Measurements from ENCODE around the gene CD274. TPM values are rescaled to one million over a fixed set of nuclear protein-coding genes. Genes with fewer than 3 reads are reported as not detected.
A peak's percentile ranks its signal among the peaks of the same experiment; 100 is the strongest.
"Not testable (repeated sequence)": the region's sequence is repeated elsewhere in the genome, so short reads cannot be mapped to it uniquely, and the experiment has no call there.

The CD274 gene
- total RNA-seq, 1 experiment from 2014 or later = 5.5 TPM

DNA sequence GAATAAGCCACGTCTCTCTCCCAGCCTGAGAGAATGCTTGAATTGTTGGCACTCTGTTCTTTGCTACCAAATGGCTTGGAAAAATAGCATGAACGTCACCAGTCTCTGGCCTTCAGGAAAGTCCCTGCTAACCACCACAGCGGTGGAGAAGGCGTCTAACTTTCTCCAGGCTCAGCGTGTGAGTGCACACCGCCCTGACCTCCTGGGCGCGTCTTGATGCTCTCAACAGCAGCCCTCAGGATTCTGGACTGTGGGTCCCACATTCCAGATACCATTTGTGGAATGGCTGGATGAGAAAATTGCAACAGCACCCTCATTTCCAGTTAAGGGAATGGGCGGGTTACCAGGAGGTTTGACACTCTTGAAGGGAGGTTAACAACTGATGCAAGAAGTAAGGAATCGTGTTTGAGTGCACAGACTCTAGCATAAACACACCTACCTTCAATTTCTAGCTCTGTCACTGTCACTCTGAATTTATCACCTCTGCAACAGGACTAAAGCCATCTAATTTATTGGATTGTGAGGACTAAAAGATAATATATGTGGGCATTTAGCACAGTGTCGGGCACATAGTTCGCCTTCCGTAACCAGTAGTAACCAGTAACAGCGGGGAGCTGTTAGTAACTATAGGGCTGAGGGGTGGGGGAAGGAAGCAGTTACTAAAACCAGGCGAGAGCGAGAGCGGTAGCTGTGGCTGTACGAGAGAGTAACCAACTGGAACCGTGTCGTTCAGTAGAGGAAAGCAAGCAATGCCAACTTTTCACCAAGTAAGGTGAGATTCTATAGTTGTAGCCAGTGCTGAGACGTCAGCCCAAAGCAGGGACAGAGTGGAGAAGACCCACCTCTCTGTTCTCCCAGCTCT lies 11.8 kb upstream of the CD274 start:
- no peak for DNase-seq (ENCODE audit: low read depth)

DNA sequence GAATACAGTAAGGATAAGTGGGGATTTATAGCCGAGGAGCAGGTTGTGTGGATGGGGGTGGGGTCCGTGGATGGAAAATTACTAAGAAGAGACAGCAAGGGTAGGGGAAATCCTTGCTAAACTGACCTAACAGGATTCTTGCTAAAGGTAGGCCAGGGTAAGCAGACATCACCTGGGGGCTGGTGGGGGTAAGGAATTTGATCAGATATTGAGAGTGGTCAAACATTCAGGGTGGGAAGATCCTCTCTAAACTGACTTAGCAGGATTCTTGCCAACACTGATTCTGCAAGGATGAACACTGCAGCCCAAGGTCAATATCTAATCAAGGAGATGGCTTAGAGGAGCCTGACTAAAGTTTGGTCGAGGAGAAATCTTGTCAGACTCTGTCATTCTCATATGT lies 9.9 kb upstream of the CD274 start:
- no peak for DNase-seq (ENCODE audit: low read depth)

DNA sequence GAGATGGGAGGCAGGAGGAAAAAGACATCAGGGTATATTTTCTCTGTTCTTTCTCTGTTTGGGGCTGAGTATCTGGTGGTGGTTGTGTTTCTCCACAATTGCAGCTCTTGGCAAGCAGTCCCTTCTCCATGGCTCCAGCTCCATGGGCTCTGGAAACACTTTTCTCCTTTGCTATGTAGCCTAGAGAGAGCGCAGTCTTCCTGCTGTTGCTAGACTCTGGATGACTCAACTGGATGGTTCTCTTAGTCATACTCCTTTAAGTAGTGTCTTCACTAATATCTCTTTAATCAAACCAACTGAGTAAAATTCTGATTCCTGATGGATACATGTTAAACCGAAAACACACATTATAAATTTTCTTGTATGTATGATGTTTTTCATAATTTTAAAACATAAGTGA lies 9.3 kb upstream of the CD274 start:
- peak; percentile 58 for DNase-seq (ENCODE audit: low read depth)

GRCh38 chr9:5442400-5443011 lies 7.8 kb upstream of the CD274 start:
- peak; percentile 63 for DNase-seq (ENCODE audit: low read depth)

DNA sequence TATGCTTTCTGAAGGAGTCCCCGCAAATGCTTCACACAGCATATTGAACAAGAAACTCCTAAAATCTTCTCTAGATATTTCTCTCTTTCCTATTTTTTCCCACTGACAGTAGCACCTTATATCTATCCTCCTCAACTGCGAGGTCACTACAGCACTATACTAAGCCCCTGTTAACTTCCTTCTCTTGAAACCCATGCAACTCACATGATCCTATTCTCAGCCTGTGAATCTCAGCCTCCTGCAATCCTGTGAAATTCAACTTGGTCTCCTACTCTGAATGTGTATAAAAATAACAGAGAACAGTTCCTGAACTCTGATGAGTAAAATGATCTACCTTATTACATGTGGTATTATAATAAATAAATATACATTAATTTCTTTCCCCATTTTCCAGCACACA lies 6.5 kb upstream of the CD274 start:
- no peak for DNase-seq (ENCODE audit: low read depth)

- DNase-seq (ENCODE audit: low read depth) = not testable (repeated sequence)
Measured at GRCh38 chr9:5445096-5445495, 5.2 kb upstream of the CD274 start.

- no peak for DNase-seq (ENCODE audit: low read depth)
Measured at GRCh38 chr9:5445886-5446285, 4.5 kb upstream of the CD274 start.

DNA sequence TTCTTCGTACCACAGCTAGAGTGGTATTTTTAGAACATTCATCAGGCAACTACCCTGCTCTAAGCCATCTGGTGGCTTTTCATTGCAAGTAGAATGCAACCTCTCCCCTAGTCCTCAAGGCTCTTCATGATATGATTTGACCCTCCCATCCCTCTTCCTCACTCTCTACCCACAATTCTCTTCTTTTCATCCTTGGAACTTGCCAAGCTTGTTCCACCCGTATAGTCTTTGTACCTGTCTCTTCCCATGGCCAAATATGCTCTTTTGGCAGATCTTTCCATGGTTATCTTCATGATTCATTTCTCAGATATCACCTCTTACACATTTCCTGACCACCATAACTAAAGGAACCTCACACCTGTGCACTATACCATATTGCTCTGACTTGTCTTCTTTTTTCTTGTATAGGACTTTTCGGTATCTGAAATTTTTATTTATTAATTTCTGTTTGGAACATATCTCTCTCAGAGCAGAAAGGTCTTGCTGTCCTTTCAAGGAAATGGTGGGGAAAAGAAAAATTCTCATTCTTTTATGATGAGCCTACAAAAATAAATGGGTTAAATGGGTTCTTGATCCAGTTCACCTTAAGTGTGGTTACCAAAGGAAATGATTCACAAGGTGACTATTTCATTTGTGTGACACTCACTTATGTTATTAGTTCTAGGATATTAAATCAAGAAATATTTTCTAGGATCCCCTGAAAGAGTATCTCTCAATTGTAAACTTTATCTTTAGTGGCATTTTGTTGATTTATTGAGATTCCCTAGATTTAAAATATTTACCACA lies 3.7 kb upstream of the CD274 start:
- peak; percentile 46 for DNase-seq (ENCODE audit: low read depth)

- DNase-seq (ENCODE audit: low read depth) = no peak
Measured at GRCh38 chr9:5447337-5447736, 3.0 kb upstream of the CD274 start.

- no peak for DNase-seq (ENCODE audit: low read depth)
Measured at GRCh38 chr9:5448016-5448415, 2.3 kb upstream of the CD274 start.

GRCh38 chr9:5448461-5449435 lies 1.6 kb upstream of the CD274 start:
- no peak for DNase-seq (ENCODE audit: low read depth)

DNA sequence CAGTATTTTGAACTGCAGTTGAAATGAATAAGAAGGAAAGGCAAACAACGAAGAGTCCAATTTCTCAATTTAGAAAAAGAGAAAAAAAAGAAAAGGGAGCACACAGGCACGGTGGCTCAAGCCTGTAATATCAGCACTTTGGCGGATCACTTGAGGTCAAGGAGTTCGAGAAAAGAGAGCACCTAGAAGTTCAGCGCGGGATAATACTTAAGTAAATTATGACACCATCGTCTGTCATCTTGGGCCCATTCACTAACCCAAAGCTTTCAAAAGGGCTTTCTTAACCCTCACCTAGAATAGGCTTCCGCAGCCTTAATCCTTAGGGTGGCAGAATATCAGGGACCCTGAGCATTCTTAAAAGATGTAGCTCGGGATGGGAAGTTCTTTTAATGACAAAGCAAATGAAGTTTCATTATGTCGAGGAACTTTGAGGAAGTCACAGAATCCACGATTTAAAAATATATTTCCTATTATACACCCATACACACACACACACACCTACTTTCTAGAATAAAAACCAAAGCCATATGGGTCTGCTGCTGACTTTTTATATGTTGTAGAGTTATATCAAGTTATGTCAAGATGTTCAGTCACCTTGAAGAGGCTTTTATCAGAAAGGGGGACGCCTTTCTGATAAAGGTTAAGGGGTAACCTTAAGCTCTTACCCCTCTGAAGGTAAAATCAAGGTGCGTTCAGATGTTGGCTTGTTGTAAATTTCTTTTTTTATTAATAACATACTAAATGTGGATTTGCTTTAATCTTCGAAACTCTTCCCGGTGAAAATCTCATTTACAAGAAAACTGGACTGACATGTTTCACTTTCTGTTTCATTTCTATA lies 602 bp upstream of the CD274 start:
- DNase-seq (ENCODE audit: low read depth) = no peak

DNA sequence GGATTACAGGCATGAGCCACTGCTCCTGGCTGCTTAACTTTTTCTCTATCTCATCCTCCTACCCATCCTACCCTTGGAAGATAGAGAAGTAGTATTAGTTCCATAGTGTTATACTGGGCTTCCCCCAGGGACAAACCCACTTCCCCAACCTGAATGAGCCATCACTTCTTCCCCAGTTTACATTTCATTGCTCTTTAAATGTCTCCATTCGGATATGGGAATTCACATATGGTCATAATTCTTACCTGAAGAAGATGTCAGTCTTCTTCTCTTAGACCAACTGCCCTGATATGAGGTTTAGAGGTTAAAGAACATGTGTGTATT lies 1.9 kb downstream of the CD274 start:
- DNase-seq (ENCODE audit: low read depth) = no peak

DNA sequence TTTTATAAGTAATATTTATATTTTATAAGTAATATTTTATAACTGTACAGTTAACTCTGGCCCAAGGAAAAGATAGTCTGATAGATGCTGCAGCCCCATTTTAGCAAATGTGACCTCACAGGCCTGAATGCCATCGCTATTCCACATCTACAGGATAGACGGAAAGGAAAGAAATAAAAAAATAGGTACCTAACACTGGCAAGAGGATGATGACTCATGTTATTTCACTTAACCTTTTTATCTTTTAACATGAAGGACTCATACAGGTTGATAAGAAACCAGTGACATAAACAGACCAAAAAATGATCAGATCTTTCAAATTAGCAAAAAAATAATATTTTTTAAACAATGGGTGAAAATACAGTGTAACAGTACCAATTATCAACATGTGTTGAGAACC lies 2.7 kb downstream of the CD274 start:
- DNase-seq (ENCODE audit: low read depth) = no peak

DNA sequence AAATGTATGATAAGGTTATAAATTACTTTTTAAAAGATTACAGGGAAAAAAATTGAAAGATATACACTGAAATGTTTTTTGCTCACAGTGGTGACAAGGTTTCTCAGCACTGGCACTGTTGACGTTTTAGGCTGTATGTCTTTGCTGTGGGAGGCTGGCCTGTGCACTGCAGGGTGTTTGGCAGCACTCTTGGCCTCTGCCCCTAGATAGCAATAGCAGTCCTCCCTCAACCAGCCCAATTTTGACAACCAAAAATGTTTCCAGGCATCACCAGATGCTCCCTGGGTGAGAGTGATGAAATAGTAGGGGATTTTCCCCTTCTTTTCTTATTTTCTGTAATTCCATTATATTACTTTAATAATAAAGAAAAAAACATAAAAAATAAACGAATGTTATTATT lies 3.3 kb downstream of the CD274 start:
- peak; percentile 23 for DNase-seq (ENCODE audit: low read depth)

- peak; percentile 80 for DNase-seq (ENCODE audit: low read depth)
Measured at GRCh38 chr9:5455181-5455580, 4.8 kb downstream of the CD274 start.

- DNase-seq (ENCODE audit: low read depth) = peak; percentile 44
Measured at GRCh38 chr9:5459289-5459829, 9.0 kb downstream of the CD274 start.

DNA sequence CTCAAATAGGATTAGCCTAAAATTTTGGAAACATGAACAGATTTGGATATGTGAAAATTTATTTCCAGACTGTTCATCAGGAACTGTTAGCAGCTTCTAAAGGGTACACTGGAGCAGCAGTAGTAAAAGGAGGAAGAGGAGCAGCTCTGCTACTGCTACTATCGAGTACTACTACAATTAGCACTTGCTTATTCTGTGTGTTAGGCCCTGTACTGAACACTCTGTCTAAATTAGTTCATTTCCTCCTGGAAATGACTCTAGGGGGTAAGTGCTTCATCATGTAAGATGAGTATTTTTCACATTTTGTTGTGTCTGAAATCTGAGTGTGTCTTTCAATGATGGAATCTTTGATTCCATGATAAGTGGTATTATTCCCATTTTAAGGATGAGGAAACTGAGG lies 9.8 kb downstream of the CD274 start:
- DNase-seq (ENCODE audit: low read depth) = no peak

DNA sequence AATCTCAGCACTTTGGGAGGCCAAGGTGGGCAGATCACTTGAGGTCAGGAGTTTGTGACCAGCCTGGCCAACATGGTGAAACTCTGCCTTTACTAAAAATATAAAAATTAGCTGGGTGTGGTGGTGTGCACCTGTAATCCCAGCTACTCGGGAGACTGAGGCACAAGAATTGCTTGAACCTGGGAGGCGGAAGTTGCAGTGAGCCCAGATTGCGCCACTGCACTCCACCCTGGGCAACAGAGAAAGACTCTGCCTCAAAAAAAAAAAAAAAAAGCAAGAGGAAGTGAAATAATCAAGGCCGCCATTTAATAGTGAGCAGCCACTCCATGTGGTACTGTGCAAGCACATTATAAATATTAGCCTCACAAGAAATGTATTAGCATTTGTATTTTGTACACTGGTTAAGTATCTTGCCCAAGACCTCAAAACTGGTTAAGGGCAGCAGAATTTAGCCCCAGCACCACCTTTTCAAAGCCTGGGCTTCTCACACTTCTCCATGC lies 14.5 kb downstream of the CD274 start:
- DNase-seq (ENCODE audit: low read depth) = not testable (repeated sequence)

DNA sequence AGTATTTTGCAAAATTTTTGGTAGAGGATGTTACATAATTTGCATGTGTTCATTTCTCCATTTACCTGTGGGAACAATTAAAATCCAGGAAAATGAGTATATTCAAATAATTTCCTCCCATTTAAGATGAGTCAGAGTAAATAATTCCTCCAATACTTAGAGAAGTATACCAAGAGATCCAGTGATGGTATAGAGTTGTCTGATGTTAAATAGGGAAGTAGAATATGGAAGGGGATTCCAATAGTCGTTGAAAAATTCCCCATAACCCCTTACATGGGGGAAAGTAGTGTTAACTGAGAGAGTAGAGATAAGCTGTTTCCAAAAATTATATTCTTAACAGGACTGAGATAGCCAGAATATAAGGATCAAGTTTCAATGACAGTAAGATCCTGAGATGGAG lies 15.7 kb downstream of the CD274 start:
- DNase-seq (ENCODE audit: low read depth) = no peak

Data from LHCN-M2 (cell line).